Keratinocyte (primary cell): ENCODE measurements around the gene ACSM3. TPM values are rescaled to one million over a fixed set of nuclear protein-coding genes. Genes with fewer than 3 reads are reported as not detected.

Experiments
- DNase-seq: peaks from one replicate; pipeline ENCODE4 v3.0.0-alpha.2; 2011; ENCODE audit warnings: low read depth, missing footprints, low spot score
- FAIRE-seq: peaks from 2 replicates; lab custom pipeline; 2011; peaks lifted over from hg19 to GRCh38; lab: Jason Lieb, UNC
- H2AFZ ChIP-seq: 2 replicates; pipeline ENCODE4 v1.6.0; 2012; ENCODE audit warnings: low read length, control low read depth, inconsistent platforms; ENCODE audit not compliant: control insufficient read depth
- H3K27ac ChIP-seq: 2 replicates; pipeline ENCODE4 v1.5.1; 2011; ENCODE audit warnings: low read length; ENCODE audit not compliant: control insufficient read depth, insufficient read depth
- H3K27me3 ChIP-seq: 3 replicates; pipeline ENCODE4 v1.6.0; 2011; ENCODE audit warnings: low read length; ENCODE audit not compliant: control insufficient read depth, insufficient read depth; ENCODE audit errors: extremely low read depth
- H3K36me3 ChIP-seq, 2 experiments: 2 replicates in 1 of 2; 3 replicates in 1 of 2; pipeline ENCODE4 v1.5.1; 2011; ENCODE audit warnings: low read length in 2 of 2, mild to moderate bottlenecking in 1 of 2; ENCODE audit not compliant: control insufficient read depth in 2 of 2, insufficient read depth in 2 of 2; ENCODE audit errors: extremely low read depth in 1 of 2
- H3K4me1 ChIP-seq: 3 replicates; pipeline ENCODE4 v1.5.1; 2011; ENCODE audit warnings: low read length; ENCODE audit not compliant: control insufficient read depth, insufficient read depth; ENCODE audit errors: extremely low read depth
- H3K4me2 ChIP-seq: 3 replicates; pipeline ENCODE4 v1.6.0; 2011; ENCODE audit warnings: low read depth, low read length; ENCODE audit not compliant: control insufficient read depth, insufficient read depth; ENCODE audit errors: extremely low read depth
- H3K4me3 ChIP-seq, 3 experiments: fragments of 200-600 bp in 1 of 3; sonication (generic) in 1 of 3; 2 replicates in 2 of 3; 3 replicates in 1 of 3; pipeline ENCODE4 v1.5.1; 2011 to 2016; ENCODE audit warnings: low read length in 3 of 3, mild to moderate bottlenecking in 3 of 3, control low read depth in 2 of 3, inconsistent platforms in 1 of 3, low read depth in 1 of 3, mixed read lengths in 1 of 3, mixed run types in 1 of 3, moderate library complexity in 1 of 3; ENCODE audit not compliant: control insufficient read depth in 2 of 3, insufficient read depth in 2 of 3; ENCODE audit errors: extremely low read depth in 1 of 3
- H3K79me2 ChIP-seq: 2 replicates; pipeline ENCODE4 v1.6.0; 2012; ENCODE audit warnings: low read length; ENCODE audit not compliant: control insufficient read depth, insufficient read depth
- H3K9ac ChIP-seq: 3 replicates; pipeline ENCODE4 v1.6.0; 2011; ENCODE audit warnings: low read length; ENCODE audit not compliant: control insufficient read depth, insufficient read depth; ENCODE audit errors: extremely low read depth
- H3K9me1 ChIP-seq: 3 replicates; pipeline ENCODE4 v1.6.0; 2011; ENCODE audit warnings: low read length; ENCODE audit not compliant: control insufficient read depth, insufficient read depth; ENCODE audit errors: extremely low read depth
- H3K9me3 ChIP-seq: 2 replicates; pipeline ENCODE4 v1.5.1; 2012; ENCODE audit warnings: low read depth, low read length; ENCODE audit not compliant: control insufficient read depth
- H4K20me1 ChIP-seq: 3 replicates; pipeline ENCODE4 v1.6.0; 2011; ENCODE audit warnings: low read length; ENCODE audit not compliant: control insufficient read depth, insufficient read depth; ENCODE audit errors: extremely low read depth
- EZH2 ChIP-seq: IDR thresholded peaks from one replicate; pipeline ENCODE4 v1.6.1; 2012; ENCODE audit warnings: inconsistent platforms, mild to moderate bottlenecking, low read length, moderate library complexity
- dilution Hi-C: fragments of 300-500 bp; cut with MboI; formaldehyde crosslinking; loops from one replicate; pipeline ENCODE4 v1.7.0; 2020; ENCODE audit warnings: low sequenced_read_pairs; ENCODE audit not compliant: extremely low pct_ligation_motif_present
- polyA plus RNA-seq, 5 experiments: library from polyadenylated mRNA; depleted of rRNA in 3 of 5; stranded (reverse) in 3 of 5; stranded (forward) in 1 of 5; unstranded in 1 of 5; fragments of >200 nt; gene quantifications; 1 replicate in 1 of 5; 2 replicates in 3 of 5; 3 replicates in 1 of 5; pipeline versions ENCODE4 v1.2.1 to v1.2.3, GENCODE V29; 2011 to 2012; ENCODE audit warnings: missing spikeins in 2 of 5, low read depth in 1 of 5, low replicate concordance in 1 of 5
- TF ChIP-seq, protein P1 (sequence below), 3 experiments: IDR thresholded peaks in 1 of 3; conservative IDR thresholded peaks in 1 of 3; optimal IDR thresholded peaks in 1 of 3; 2 replicates in 2 of 3; 3 replicates in 1 of 3; pipeline versions ENCODE3 to v1.5.1; 2011; ENCODE audit warnings: low read length in 3 of 3, mild to moderate bottlenecking in 3 of 3, moderate library complexity in 2 of 3, control low read depth in 1 of 3, inconsistent platforms in 1 of 3; ENCODE audit not compliant: insufficient read depth in 2 of 3; ENCODE audit errors: extremely low read depth in 1 of 3

ACSM3 gene
- polyA plus RNA-seq, 1 donor (not counting 4 experiments of a cell fraction or from before 2014, with no cell fraction given), result 0.38 TPM

DNA sequence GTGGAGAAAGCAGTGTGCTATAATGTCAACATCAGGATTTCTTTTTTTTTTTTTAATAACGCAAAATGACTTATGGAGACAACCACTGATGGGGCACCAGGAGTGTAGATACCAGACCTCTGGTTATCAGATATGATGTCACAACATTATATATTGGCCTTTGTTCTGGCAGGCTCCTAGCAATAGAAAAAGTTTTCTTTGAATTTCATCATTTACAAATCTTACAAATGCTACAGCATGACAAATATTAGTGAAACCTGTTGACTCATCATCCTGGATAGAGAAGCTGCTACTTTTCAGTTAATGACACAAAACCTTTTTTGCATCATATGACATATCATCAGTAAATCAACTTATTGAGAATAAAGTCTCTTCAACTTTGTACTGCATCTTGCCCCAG, 28.3 kb upstream of the ACSM3 start:
- H3K9me3 ChIP-seq, result no peaks in the 10 kb centered on the region
- peak overlapping the region; percentile 69 for H3K27ac ChIP-seq
- H3K4me1 ChIP-seq, result peaks cover 11% of the 10 kb centered on the region
- H3K36me3 ChIP-seq, result peaks cover 17 to 24% of the 10 kb centered on the region in 2 experiments
- H3K4me3 ChIP-seq, result no peak overlapping the region
- no peaks in the 10 kb centered on the region for H3K27me3 ChIP-seq
- H4K20me1 ChIP-seq, result peaks cover 9% of the 10 kb centered on the region
- no peak for TF ChIP-seq EZH2
- TF ChIP-seq, protein P1, sequence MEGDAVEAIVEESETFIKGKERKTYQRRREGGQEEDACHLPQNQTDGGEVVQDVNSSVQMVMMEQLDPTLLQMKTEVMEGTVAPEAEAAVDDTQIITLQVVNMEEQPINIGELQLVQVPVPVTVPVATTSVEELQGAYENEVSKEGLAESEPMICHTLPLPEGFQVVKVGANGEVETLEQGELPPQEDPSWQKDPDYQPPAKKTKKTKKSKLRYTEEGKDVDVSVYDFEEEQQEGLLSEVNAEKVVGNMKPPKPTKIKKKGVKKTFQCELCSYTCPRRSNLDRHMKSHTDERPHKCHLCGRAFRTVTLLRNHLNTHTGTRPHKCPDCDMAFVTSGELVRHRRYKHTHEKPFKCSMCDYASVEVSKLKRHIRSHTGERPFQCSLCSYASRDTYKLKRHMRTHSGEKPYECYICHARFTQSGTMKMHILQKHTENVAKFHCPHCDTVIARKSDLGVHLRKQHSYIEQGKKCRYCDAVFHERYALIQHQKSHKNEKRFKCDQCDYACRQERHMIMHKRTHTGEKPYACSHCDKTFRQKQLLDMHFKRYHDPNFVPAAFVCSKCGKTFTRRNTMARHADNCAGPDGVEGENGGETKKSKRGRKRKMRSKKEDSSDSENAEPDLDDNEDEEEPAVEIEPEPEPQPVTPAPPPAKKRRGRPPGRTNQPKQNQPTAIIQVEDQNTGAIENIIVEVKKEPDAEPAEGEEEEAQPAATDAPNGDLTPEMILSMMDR (optimal IDR thresholded peaks at IDR 0.05 in 1 of 3, IDR thresholded peaks at IDR 0.05 in 1 of 3, conservative IDR thresholded peaks at IDR 0.05 in 1 of 3; ENCODE audit: extremely low read depth in 1 of 3, insufficient read depth in 2 of 3, low read length in 3 of 3), result no peak
- dilution Hi-C loops, result no loop called here
- H3K9me1 ChIP-seq, result no peaks in the 10 kb centered on the region
- H3K9ac ChIP-seq, result no peak overlapping the region
- no peak overlapping the region for H3K4me2 ChIP-seq
- H2AFZ ChIP-seq, result no peak overlapping the region
- FAIRE-seq (no peak), DNase-seq (no peak)
- peaks cover 24% of the 10 kb centered on the region for H3K79me2 ChIP-seq

DNA sequence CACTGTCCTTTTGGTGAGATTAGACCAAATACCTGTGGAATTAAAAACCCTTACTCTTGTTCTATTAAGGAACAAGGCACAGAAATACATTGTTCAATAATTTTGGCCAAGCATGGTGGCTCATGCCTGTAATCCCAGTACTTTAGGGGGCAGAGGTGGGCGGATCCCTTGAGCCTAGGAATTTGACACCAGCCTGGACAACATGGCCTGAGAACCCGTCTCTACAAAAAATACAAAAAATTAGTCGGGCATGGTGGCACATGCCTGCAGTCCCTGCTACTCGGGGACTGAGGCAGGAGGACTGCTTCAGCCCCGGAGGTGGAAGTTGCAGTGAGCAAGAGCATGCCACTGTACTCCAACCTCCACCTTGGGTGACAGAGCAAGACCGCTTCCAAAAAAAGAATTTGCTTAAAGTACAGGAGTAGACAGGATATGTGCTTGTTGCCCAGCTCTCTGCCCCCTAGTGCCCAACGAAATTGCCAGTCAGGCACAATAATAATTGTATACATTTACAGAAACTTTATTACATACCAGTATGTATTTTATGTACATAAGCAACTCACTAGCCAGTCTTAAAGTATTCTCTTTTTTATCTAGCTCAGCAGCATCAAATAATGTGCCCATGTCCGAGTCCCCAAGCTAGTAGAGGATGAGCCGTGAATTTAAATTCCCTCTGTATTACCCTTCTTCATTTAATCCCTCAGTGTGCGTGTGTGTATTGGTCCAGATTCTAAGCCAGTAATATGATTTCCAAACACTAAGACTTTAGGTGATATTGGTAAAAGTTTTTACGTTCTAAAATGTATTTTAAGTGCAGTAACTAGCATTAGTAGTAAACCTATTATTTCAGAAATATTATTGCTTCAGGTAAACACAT, 23.6 kb upstream of the ACSM3 start:
- no peak for FAIRE-seq

More for the DNA sequence above, 23.6 kb upstream of the ACSM3 start:
- Histone ChIP-seq H3K9me3 (no peaks in the 10 kb centered on the region), H4K20me1 (peaks cover 11% of the 10 kb centered on the region), H3K9me1 (no peaks in the 10 kb centered on the region), H3K4me3 (peak overlapping the region; percentile 94 to 100 (median 99)), H3K36me3 (peaks cover 13 to 24% of the 10 kb centered on the region in 2 experiments), H3K4me1 (peaks cover 14% of the 10 kb centered on the region), H3K4me2 (peak overlapping the region; percentile 99), H3K79me2 (peaks cover 31% of the 10 kb centered on the region), H3K27me3 (no peaks in the 10 kb centered on the region), H3K27ac (peak overlapping the region; percentile 89), H2AFZ (peak overlapping the region; percentile 76), H3K9ac (peak overlapping the region; percentile 89)
- DNase-seq, result no peak
- dilution Hi-C loops, result no loop called here
- TF ChIP-seq, protein P1 (optimal IDR thresholded peaks at IDR 0.05 in 1 of 3, IDR thresholded peaks at IDR 0.05 in 1 of 3, conservative IDR thresholded peaks at IDR 0.05 in 1 of 3; ENCODE audit: extremely low read depth in 1 of 3, insufficient read depth in 2 of 3, low read length in 3 of 3), result peak; percentile 53 to 62 (median 59)
- TF ChIP-seq EZH2, result no peak
